NCI-H345 treated with DMSO at 0.1 percent for 48 hours (cell line): ENCODE data around the gene PHF10.
"Not testable (repeated sequence)": the region's sequence is repeated elsewhere in the genome, so short reads cannot be mapped to it uniquely, and the experiment has no call there.

ENCODE experiments used
- DNase-seq: peaks from one replicate; lab custom pipeline; 2025; ENCODE audit not compliant: unreplicated experiment; lab: John Stamatoyannopoulos, UW

Gene PHF10

DNA sequence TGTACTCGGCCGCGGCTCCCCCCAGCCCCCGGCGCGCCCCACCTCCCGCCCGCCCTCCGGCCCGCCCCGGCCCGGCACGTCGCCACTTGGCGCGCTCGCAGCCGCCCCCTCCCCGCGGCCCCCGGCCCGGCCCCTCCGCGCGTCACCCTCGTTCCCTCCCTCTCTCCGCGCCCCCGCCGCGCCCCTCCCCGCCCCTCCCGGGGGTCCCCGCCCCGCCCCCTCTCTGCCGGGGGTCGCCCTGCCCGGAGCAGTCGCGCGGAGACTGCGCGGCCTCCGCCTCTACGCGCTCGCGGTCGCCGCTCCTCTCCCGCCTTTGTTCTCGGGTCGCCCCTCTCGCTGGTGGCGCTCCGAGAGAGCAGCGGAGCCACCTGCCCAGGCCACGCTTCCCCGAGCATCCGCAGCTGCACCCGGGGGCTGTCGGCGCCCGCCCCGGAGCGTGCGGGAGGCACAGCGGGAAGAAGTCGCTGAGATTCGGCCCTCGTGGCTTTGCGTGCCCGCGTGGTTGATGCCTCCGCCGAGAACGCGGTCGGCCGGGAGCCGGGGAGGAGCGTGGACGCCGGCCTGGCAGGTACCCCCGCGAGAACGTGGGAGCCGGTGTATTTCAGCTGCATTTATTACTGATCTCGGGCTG is at the start of gene PHF10:
PHF10 (minus strand) TSS at position 7 of the 631 bp plus-strand sequence. CDS start 569 bp downstream, outside the sequence.
- DNase-seq = peak; percentile 40

DNA sequence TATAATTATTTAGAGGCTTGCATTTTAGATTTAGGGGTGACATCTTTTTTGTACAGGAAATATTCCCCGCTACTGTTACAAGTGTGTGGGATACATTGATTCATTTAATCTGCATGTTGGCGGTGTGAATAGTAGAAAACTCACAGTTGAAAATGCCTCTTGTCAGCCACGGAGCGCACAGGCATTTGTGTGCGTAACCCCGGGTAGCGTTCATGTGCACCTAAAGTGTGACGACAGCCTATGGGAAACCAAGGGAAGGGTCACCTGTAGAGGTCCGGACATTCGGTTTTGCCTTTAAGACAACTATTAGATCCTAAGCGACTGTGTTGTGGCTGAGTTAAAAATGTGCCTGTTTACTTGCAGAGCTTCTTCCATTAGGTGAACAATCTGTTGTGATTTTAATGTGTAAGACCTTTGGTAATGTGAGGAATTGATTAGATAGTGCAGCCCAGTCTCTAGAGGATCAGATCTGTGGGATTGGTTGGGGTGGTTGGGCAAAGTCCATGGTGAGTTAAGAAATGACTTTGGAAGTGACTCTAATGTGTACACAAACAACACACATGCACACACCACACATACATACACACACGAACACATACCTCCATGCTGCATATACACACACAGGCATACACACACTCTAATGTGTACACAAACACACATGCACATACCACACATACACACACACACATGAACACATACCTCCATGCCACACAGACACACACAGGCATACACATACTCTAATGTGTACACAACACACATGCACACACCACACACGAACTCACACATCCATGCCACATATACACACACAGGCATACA is 42.8 kb upstream of the PHF10 start:
- no peak for DNase-seq

GRCh38 chr6:169766232-169766631 is 41.9 kb upstream of the PHF10 start:
- DNase-seq = no peak

- DNase-seq = not testable (repeated sequence)
Measured at GRCh38 chr6:169765789-169766188, 41.5 kb upstream of the PHF10 start.

DNA sequence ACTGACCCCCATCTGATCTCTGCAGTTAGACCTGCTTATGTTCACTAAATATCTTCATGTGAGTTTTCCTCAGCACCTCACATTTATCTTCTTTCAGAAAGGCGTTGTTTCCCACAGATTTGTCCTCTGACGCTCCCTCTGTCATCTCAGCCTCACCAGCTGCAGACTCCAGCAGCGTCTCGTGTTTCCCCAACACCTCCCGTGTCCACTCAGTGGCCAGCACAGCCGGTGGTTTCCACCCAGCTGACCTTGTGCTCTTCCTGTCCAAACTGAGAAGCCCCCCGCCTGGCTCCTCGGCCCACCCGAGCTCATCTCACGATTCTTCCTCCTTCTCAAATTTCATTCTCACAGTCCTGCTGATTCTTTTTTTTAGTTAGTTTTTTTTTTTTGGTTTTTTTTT is 39.6 kb upstream of the PHF10 start:
- DNase-seq = no peak

GRCh38 chr6:169763308-169763707 is 39.0 kb upstream of the PHF10 start:
- no peak for DNase-seq

GRCh38 chr6:169755162-169755561 is 30.9 kb upstream of the PHF10 start:
- no peak for DNase-seq

- DNase-seq = no peak
Measured at GRCh38 chr6:169752074-169752623, 27.8 kb upstream of the PHF10 start.

DNA sequence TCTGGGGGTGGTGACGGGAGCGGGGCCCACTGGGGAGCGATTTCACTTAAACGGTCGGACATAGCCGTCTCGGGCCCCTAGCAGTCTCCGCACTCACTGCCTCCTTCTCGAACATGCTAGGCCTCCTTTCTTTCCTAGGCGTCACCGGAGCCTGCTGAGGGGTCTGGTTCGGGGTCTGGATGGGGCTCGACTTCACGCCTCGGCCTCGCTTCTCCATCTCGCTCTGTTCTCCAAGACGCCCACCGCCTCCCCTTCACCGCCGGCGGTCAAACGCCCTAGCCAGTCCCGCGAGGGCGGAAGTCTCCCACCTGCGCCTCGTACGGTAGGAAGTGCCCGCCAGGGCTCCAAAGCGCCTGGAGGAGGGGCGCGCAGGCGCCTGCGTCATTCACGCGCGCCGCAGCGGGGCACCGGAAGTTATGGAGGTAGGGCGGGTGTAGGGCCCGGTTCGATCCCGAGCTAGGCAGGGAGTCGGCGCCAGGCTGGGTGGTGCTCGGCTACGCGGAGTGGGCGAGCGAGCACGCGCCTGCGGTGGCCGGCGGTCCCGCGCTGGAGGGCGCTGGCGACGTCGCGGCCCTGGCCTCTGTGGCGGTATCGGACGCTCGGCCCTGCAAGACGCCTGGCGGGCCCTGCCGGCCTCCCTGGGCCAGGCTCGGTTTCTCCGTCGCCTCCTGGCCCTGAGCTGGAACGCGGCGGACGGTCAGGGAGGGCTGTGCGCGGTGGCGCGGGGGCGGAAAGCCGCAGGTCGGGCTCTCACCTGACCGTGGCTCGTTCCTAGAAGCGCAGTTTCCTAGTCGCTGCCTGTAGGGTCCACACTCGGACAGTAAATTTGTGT is 27.2 kb upstream of the PHF10 start, which contains the start of the genes DYNLT2 and ERMARD:
DYNLT2 (minus strand) TSS at position 331 of the 832 bp plus-strand sequence; CDS start at position 217, 114 bp downstream.
ERMARD (plus strand) TSS at position 381 of the 832 bp plus-strand sequence; CDS start at position 417, 36 bp downstream.
- peak; percentile 71 for DNase-seq

GRCh38 chr6:169746556-169746955 is 22.3 kb upstream of the PHF10 start:
- no peak for DNase-seq

DNA sequence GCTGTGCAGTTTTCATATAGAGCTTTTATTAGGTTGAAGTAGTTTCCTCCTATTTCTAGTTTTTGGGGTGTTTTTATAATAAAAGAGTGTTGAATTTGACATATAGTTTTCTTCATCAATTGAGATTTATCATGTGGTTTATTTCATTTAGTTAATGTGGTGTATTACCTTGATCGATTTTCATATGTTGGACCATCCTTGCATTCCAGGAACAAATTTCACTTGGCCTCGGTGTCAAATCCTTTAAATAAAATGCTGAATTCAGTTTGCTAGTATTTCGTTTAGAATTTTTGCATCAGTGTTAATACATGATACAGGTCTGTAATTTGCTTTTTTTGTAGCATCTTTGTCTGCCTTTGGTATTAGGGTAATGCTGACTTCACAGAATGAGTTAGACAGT is 21.1 kb upstream of the PHF10 start:
- no peak for DNase-seq

DNA sequence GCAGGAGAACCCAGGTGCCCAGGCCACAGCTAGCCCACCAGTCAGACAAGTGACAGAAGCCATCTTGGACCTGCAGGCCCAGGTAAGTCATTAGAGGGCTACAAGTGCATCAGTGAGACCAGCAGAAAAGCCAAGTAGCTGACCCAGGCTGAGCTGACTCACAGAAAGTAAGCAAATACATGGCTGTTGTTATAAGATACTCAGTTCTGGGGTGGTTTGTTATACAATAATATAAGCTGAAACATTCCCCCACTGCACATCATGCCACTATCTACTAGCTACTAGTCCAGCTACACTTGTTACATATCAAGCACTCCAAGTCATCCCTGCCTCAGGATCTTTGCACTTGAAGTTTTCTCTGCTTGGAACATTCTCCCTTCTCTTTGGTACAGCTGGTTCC is 17.0 kb upstream of the PHF10 start:
- no peak for DNase-seq

- DNase-seq = no peak
Measured at GRCh38 chr6:169738976-169739529, 14.8 kb upstream of the PHF10 start.

DNA sequence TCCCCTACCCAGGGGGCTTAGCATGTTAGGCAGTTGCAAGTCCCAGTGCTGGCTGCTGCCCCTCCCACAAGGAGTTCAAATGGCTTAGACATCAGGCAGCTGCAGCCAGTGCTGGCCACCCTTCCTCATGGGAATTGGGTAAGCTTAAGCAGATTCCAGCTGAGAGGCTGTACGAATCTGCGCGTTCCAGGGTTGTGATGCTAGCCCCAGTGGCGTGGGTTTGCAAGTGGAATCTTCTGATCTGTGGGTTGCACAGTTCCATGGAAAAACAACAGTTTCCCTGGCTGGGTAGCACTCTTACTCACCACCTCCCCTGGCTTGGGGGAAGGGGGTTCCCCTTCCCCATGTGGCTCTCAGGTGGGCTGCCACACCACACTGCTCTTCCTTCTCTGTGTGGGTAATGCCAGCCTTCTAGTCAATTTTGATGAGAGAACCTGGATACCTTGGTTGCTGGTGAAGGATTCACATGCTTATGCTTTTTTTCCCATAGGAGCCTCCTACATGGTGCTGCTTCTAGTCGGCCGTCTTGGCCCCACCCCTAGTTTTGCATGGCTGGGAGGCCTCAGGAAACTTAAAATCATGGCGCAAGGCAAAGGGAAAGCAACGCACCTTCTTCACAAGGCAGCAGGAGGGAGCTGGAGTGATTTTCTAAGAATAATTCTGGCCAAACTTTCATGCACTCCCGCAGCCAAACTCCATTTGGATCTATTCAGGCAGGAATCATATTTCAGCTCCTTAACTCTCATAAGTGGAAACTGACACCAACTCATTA is 14.1 kb upstream of the PHF10 start:
- DNase-seq = no peak

- no peak for DNase-seq
Measured at GRCh38 chr6:169729961-169730360, 5.7 kb upstream of the PHF10 start.

GRCh38 chr6:169726963-169727362 is 2.7 kb upstream of the PHF10 start:
- no peak for DNase-seq

DNA sequence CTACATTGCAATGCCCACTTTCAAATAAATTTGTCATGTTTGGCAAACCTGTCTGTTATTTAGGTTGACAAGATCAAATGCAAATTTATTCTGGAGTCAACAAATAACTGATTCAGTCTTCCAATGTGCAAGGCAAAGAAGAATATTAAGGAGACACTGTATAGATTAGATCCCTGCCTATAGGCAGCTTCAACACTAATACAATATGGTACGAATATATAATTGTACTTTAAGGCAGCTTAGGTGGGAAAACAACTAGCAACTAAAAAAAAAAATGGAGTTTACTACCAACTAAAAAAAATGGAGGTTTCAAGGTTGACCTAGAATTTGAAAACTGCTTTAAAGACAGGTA is 1.7 kb upstream of the PHF10 start:
- no peak for DNase-seq

GRCh38 chr6:169725125-169726048 is 1.1 kb upstream of the PHF10 start:
- DNase-seq = no peak

DNA sequence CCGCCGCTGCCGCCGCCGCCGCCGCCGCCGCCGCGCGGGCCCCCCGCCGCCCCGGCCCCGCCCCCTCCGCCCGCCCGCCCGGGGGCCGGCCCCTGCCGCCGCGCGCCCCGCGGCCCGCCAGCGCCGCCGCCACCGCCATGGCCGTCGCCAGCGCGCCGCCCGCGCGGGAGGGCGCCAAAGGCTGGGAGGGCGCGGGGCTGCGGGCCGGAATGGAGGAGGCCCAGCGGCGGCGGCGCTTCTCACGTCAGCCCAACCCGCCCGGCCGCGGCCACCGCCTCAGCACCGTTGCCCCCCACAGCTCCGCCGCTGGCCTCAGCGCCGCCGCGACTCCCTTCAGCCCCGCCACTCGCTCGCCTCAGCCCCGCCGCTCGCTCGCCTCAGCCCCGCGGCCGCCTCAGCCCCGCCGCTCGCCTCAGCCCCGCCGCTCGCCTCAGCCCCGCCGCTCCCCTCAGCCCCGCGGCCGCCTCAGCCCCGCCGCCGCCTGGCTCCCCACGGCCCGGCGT is 258 bp downstream of the PHF10 start:
- DNase-seq = no peak
